CD4-positive, alpha-beta T cell treated with Interleukin-21 for 1 hour (primary cell): ENCODE results near the gene KRTAP5-9.
A peak's percentile ranks its signal among the peaks of the same experiment; 100 is the strongest.
"Not testable (repeated sequence)": the region's sequence is repeated elsewhere in the genome, so short reads cannot be mapped to it uniquely, and the experiment has no call there.

Source experiments
- DNase-seq: peaks from one replicate; pipeline ENCODE4 v3.0.0-alpha.2; 2020

Gene KRTAP5-9

DNA sequence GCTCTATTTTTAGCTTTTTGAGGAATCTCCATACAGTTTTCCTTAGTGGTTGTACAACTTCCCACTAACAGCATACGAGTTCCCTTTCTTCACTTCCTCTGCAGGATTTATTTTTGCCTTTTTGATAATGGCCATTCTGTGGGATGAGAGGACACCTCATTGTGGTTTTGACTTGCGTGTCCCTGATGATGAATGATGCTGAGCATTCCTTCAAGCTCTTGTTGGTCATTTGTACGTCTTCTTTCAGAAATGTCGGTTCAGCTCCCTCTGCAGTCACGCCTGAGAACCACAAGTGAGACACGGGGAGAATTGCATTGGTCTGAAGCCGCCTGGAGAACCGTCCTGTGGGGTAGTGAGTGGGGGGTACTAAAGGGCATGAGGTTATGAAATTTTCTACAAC is 15.2 kb downstream of the KRTAP5-9 start:
- no peak for DNase-seq

DNA sequence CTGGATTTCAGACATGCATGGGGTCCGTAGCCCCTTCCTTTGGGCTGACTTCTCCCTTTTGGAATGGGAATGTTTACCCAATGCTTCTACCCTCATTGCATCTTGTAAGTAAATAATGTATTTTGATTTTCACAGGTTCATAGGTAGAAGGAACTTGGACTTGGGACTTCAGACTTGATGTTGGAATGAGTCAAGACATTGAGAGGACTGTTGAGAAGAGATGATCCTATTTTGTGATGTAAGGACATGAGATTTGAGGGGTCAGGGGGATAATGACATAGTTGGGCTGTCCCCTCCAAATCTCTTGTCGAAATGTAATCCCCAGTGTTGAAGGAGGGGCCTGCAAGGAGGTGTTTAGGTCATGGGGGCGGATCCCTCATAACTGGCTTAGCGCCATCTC is 16.2 kb downstream of the KRTAP5-9 start:
- DNase-seq: no peak

DNA sequence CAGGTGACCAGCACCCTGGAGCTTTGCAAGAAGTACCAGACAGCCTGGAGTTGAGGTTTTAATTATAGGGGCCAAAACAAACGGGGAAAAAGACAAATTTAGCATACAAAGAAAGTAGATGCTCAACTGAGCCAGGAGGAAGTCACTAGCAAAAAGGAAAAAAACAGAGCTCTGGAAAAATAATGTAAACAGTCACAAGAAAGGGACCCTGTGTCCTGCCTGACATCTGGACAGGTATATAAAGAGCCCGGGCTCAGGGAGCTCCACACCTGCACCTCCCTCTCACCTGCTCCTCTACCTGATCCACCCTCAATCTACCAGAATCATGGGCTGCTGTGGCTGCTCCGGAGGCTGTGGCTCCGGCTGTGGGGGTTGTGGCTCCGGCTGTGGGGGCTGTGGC is 17.0 kb downstream of the KRTAP5-9 start, which contains the start of gene KRTAP5-10:
Gene KRTAP5-10, plus strand, starts transcription at position 301 of the 400 bp plus-strand sequence. Its CDS starts 25 bp downstream, at position 326.
- DNase-seq: no peak

DNA sequence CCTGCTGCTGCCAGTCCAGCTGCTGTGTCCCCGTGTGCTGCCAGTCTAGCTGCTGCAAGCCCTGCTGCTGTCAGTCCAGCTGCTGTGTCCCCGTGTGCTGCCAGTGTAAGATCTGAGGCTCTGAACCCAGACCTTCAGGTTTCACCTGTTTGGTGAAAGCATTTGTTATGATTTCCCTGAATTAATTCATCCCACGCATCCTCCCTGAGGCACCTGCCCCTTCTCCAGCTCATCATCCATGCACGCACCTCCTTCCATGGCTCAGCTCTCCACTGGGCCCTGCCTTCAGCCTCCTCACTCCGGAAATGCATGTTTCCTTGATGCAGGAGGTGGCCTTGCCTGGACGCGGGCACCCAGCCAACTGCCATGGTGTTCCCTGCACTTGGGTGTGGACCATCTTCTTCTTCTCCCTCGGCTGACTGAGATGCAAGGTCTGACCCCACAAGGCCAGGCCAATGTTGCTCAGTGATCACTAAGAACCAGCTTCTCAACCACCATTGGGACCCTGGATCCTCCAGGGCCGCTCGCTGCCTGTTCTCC is 17.9 kb downstream of the KRTAP5-9 start:
- DNase-seq: no peak

DNA sequence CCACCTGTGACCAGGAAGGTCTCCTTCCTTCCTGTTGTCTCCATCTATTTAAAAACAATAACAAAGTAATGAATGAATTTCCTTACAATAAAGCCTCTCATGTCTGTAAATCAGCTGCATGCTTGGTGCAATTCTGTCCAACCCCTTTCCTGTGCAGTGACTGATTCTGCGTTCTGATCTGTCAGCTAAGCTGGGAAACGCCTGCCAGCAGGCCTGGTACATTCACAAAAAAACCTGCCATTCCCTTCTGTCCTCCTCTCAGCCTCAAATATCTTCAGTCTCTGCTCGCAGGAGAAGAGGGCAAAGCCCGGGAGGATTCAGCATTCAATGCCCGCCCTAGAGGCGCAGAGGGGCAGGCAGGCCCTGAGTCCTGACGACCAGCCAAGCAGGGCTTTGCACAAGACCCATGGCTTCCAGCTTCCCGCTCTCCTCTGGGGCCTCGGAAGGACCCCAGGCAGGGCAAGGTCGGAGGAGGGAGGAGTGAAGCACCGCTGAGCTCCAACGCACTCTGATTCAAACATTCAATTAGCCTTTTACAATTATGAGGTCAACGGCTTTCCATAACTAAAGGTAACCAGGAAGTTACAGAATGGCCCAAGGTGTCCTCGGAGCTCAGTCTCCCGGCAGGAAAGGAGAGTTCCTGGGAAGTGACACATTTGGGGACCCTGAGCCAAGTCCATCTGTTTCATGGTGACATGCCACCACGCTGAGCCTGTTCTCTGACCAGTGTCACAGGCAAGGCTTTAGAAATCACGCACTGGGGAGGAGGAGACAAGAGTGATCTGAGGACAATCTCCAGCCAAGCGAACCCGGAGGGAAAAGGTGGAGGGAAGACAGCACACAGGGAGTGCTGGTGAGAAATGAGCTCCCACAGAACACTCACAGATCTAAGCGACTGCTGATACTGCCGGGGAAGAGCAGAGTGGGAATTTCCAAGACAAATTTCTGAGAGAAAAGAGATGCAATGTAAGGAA is 18.7 kb downstream of the KRTAP5-9 start:
- not testable (repeated sequence) for DNase-seq

DNA sequence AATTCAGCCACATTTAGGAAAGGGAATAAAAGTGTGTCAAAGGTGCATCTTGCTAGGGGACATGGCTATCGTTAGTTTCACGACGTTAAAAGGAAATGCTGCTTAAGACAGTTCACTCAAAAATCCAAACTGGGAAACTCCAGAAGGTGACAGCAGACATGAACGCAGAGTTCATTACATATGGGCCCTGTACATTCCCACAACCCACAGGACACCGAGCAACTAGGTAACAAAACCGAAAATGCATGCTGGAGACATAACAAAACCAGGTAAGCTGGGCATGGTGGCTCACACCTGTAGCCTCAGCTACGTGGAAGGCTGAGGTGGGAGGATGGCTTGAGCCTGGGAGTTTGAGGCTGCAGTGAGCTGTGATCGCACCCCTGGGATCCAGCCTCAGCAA is 19.4 kb downstream of the KRTAP5-9 start:
- not testable (repeated sequence) for DNase-seq

DNA sequence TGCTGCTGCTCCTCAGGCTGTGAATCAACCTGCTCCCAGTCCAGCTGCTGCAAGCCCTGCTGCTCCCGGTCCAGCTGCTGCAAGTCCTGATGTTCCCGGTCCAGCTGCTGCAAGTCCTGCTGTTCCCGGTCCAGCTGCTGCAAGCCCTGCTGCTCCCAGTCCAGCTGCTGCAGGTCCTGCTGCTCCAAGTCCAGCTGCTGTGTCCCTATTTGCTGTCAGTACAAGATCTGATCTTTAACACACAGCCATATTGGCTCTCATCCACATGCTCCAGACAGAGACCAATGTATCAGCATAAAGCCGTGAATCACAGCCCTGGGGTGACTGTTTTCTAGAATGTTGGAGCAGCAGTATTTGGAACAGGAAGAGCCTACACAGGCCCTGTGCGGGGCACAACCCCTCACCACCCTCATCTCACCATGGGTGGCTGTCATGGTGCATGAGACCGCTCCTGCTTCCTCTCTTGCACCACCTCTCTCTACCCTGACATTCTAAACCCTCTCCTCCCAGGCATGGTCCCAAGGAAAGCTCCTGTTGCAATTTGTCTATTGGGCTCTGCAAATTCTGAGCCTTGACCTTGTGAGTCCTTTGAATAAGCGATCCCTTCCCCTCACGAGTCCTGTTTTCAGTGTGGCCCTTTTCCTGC is 20.6 kb downstream of the KRTAP5-9 start:
- DNase-seq: no peak

DNA sequence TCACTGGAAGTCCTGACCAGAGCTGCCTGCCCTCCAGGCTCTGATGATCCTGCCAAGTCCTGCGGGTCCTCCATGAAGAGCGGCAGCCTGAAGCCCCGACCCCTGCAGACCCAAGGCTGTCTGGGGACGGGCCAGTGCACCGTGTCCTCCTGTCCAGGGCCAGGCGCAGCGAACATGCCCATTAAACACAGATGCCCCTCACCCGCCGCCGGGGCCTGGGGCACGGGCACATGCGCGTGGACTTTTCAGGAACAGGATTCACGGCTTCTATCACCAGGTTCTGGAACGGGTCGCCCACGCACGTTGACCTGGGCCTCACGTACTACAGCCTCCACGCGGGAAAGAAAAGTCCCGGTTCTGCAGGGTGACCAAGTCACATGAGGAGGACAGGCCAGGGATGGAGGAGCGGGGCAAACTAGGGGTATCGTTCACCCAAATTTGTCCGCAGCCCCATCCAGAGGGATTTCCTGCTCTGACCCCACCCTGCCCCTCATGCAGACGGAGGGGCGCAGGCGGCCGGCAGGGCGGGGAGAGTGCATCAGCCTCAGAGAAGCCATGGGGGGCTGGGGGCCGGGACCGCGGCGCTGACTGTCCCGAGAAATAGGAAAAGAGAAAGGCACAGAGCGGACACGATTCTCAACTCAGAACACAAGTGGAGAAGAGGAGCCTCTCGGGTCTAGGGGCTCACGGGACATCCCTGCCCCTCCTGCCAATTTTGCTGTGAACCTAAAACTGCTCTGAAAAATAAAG is 23.1 kb downstream of the KRTAP5-9 start:
- not testable (repeated sequence) for DNase-seq

DNA sequence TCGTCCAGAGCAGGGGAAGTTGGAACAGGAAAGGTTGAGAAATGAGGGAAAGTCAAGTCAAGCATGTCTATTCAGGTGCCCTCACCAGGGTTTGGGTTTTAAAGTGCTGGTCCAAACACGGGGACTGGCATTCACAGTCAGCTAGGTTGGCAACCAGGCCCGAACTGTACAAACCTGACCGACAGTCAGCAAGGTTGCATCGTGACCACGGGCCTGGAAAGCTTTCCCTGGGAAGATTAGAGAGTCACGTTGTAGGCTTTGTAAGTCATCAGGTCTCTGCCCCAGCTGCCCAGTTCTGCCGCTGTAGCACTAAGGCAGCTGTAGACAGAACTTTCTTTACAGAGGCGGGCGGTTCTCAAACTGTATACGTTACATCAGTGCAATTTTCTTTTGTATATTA is 24.6 kb downstream of the KRTAP5-9 start:
- DNase-seq: no peak

DNA sequence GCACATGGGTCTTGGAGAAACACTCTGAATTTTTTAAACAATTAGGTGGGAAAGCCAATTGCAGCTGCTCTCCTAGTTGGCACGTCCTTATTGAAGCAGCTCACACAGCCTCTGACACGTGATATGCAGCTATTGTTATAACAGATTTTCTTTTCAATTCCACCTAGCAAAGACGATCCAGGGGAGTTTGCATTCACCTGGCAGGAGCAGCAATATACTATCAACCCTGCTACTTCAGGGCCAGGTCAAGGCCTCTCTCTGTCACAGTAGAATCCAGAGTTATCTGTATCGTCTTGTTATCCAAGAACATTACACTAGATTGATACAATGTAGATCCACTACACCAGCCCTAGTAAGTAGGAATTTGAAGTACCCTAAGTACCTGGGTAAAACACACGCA is 26.2 kb downstream of the KRTAP5-9 start:
- DNase-seq: no peak

DNA sequence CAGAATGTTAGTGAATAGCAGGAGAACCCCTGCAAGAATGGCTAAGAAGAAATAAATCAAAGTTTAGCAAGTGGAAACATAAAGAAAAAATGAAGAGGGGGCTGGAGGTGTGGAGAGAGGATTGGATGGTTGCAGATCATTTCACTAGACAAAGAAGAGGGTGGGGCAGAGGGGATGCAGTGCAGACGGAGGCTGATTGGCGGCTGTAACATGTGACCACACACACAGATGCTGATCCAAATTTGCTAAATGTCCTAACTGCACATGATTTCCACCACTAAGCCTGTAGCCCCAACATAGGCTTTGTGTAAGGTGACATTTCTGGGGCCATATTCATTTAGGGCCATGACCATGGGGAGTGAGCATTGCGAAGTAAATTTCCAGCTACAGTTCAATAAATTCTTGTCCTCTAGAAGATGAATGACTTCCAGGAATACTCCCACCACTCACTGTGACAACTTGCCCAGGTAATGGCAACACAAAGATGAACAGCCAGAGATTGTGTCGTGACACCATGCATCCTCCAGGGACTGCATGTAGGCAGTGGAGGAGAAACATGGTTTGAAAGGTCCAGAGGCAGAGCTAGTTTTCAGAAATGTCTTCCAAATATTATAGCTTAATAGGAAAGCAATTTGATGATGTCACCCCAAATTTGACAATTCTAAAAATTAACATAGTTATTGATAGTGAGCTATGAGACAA is 27.7 kb downstream of the KRTAP5-9 start:
- no peak for DNase-seq

DNA sequence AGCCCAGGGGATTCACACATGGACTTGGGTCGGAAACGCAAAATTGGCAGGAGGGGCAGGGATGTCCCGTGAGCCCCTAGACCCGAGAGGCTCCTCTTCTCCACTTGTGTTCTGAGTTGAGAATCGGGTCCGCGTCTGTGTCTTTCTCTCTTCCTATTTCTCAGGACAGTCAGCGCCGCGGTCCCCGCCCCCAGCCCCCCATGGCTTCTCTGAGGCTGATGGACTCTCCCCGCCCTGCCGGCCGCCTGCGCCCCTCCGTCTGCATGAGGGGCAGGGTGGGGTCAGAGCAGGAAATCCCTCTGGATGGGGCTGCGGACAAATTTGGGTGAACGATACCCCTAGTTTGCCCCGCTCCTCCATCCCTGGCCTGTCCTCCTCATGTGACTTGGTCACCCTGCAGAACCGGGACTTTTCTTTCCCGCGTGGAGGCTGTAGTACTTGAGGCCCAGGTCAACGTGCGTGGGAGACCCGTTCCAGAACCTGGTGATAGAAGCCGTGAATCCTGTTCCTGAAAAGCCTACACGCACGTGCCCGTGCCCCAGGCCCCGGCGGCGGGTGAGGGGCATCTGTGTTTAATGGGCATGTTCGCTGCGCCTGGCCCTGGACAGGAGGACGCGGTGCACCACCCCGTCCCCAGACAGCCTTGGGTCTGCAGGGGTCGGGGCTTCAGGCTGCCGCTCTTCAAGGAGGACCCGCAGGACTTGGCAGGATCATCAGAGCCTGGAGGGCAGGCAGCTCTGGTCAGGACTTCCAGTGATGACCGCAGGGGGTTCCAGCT is 28.7 kb downstream of the KRTAP5-9 start:
- DNase-seq: not testable (repeated sequence)

DNA sequence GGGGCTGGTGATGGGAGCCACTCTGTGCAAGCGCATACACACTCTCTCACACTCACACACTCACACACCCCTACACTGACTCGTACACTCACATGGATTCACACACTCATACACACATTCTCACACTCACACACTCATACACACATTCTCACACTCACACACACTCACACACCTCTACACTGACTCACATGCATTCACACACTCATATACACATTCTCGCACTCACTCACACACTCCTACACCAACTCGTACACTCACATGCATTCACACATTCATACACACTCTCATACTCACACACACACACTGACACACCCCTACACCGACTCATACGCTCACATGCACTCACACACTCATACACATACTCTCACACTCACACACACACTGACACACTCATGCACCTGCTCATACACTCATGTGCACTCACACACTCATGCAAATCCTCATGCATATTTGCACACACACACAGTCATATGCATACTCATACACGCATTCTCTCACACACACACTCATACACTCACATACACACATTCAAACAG is 29.3 kb downstream of the KRTAP5-9 start:
- no peak for DNase-seq

DNA sequence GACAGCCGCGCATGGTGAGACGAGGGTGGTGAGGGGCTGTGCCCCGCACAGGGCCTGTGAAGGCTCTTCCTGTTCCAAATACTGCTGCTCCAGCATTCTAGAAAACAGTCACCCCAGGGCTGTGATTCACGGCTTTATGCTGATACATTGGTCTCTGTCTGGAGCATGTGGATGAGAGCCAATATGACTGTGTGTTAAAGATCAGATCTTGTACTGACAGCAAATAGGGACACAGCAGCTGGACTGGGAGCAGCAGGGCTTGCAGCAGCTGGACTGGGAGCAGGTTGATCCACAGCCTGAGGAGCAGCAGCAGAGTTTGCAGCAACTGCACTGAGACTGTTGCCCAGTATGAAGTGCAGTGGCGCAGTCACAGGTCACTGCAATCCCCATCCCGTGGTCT is 31.3 kb downstream of the KRTAP5-9 start:
- DNase-seq: not testable (repeated sequence)

DNA sequence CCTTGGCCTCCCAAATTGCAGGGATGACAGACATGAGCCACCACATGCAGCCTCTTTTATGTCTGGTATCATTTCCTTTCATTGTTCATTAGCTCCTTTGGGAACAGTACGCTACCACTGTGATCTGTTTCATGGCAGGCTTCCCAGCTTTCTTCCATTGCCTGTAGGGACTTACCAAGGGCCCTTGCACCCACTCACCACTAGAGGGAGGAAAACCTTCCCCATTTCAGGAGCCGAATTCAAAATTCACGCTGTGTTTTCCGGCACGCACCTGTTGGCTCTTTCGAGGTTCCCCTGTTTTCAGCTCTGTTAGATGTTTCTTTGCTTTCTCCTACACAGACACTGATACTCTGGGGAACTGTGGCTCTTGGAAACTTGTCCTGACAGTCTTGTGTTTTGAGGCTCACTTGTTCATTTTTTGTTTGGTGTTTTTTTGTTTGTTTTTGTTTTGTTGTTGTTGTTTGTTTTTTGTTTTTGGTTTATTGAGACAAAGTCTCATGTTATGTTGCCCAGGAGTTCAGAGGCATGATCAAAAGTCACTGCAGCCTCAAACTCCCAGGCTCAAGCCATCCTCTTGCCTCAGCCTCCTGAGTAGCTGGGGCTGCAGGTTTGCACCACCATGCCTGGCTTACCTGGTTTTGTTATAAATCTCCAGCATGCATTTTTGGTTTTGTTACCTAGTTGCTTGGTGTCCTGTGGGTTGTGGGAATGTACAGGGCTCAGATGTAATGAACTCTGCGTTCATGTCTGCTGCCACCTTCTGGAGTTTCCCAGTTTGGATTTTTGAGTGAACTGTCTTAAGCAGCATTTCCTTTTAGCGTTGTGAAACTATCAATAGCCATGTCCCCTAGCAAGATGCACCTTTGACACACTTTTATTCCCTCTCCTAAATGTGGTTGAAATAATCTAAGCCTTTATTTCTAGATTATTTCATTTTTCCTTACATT is 32.1 kb downstream of the KRTAP5-9 start:
- DNase-seq: peak; percentile 27

DNA sequence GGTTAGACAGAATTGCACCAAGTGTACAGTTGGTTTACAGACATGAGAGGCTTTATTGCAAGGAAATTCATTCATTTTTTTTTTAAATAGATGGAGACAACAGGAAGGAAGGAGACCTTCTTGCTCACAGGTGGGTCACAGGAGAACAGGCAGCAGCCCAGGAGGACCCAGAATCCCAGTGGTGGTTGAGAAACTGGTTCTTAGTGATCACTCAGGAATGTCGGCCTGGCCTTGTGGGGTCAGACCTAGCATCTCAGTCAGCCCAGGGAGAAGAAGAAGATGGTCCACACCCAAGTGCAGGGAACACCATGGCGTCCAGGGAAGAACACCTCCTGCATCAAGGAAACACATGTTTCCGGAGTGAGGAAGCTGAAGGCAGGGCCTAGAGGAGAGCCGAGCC is 33.6 kb downstream of the KRTAP5-9 start:
- DNase-seq: no peak

DNA sequence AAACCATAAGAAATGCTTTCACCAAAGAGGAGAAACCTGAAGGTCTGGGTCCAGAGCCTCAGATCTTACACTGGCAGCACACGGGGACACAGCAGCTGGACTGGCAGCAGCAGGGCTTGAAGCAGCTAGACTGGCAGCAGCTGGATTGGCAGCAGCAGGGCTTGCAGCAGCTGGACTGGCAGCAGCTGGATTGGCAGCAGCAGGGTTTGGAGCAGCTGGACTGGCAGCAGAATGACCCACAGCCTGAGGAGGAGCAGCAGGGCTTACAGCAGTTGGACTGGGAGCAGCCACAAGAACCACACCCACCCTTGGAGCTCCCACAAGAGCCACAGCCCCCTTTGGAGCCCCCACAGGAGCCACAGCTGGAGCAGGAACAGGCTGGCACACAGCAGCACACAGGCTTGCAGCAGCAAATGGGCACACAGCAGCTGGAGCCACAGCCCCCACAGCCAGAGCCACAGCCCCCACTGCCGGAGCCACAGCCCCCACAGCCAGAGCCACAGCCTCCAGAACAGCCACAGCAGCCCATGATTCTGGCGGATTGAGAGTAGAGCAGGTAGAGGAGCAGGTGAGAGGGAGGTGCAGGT is 34.2 kb downstream of the KRTAP5-9 start, which contains the start of gene KRTAP5-11:
Gene KRTAP5-11, minus strand, starts transcription at position 567 of the 587 bp plus-strand sequence. Its CDS starts 38 bp downstream, at position 529.
- DNase-seq: no peak

DNA sequence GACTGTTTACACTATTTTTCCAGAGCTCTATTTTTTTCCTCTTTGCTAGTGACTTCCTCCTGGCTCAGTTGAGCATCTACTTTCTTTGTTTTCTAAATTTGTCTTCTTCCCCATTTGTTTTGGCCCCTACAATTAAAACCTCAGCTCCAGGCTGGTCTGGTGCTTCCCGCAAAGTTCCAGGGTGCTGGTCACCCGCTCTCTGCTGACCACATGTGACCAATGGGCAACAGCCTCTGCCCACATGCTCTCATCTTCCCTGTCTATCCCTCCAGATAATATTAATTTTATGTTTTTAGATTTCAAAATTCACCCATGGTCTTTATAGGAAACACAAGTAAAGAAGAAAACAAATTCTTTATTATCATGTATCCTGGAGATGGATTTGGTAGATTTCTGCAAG is 34.7 kb downstream of the KRTAP5-9 start:
- not testable (repeated sequence) for DNase-seq

DNA sequence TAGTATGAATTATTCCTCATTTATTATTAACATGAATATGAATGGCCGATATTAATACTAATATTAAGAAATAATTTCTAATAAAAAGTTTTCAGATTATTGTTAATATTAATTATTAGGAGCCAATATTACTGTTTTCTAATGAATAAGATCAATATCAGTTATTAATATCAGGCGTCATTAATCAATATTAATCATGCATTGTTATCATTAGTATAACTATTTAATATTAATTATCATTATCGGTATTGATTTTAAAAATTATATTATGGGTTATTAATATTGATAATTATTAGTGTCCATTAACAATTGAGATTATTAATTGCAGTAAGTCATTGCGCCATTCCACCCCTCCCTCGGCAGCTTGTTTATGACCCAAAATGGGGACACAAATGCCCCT is 37.5 kb downstream of the KRTAP5-9 start:
- not testable (repeated sequence) for DNase-seq
